Esophagus squamous epithelium (tissue), 4 donors: ENCODE data around the gene CALY.

ENCODE experiments used
- POLR2A ChIP-seq, 4 donors: fragments of 450-650 bp; IDR thresholded peaks; one replicate each; pipeline ENCODE4 v1.6.1; 2017; ENCODE audit warnings: antibody characterized with exemption in 4 of 4, mild to moderate bottlenecking in 4 of 4, moderate library complexity in 3 of 4
- TF ChIP-seq, protein P1 (sequence below), 6 experiments: fragments of 450-650 bp in 4 of 6; fragments of 200-600 bp in 2 of 6; sonication (generic) in 2 of 6; IDR thresholded peaks; one replicate each; pipeline ENCODE4 v1.5.1; 2016 to 2019; ENCODE audit warnings: antibody characterized with exemption in 6 of 6, mild to moderate bottlenecking in 4 of 6, moderate library complexity in 4 of 6

DNA sequence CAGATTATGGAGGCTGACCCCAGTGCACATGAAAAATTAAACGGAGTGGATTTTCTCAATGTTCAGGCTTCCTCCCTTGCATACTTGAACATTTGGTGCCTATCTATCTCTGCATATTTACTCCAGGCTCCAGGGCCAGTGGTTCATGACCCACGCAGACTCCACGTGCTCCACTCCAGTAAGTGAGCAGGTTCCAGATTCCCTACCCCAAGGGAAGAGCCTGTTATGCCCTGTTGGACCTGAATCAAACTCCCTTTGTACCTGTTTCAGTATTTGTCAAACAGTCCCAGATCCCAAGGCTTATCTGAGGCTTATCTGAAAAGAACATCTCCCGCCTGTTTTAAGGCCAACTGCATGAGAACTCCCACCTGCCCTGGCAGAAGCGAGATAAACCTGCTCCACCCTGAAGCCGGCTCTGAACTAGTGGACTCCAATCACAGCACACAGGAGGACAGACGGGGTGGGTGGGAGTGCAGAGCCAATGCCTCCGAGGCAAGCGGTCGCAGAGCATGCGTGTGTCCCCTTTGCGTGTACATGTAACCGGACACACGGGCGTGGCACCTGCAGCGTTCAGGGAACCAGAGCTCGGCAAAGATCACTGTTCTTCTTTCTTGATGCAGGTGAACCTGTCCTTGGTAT lies 23.4 kb upstream of the CALY start:
- no peak for TF ChIP-seq POLR2A (IDR thresholded peaks at IDR 0.05)
- TF ChIP-seq, protein P1, sequence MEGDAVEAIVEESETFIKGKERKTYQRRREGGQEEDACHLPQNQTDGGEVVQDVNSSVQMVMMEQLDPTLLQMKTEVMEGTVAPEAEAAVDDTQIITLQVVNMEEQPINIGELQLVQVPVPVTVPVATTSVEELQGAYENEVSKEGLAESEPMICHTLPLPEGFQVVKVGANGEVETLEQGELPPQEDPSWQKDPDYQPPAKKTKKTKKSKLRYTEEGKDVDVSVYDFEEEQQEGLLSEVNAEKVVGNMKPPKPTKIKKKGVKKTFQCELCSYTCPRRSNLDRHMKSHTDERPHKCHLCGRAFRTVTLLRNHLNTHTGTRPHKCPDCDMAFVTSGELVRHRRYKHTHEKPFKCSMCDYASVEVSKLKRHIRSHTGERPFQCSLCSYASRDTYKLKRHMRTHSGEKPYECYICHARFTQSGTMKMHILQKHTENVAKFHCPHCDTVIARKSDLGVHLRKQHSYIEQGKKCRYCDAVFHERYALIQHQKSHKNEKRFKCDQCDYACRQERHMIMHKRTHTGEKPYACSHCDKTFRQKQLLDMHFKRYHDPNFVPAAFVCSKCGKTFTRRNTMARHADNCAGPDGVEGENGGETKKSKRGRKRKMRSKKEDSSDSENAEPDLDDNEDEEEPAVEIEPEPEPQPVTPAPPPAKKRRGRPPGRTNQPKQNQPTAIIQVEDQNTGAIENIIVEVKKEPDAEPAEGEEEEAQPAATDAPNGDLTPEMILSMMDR (IDR thresholded peaks at IDR 0.05) = no peak
